HG03558 (cell line): Measurements from ENCODE around the gene SMC1B.
"Not testable (repeated sequence)": the region's sequence is repeated elsewhere in the genome, so short reads cannot be mapped to it uniquely, and the experiment has no call there.

Experiments
- ATAC-seq: cut with Tn5 transposase; IDR thresholded peaks from one replicate; pipeline ENCODE4 v1.9.1; 2021; ENCODE audit warnings: moderate number of reproducible peaks; ENCODE audit not compliant: unreplicated experiment; ENCODE audit errors: extremely low read depth

SMC1B gene

DNA sequence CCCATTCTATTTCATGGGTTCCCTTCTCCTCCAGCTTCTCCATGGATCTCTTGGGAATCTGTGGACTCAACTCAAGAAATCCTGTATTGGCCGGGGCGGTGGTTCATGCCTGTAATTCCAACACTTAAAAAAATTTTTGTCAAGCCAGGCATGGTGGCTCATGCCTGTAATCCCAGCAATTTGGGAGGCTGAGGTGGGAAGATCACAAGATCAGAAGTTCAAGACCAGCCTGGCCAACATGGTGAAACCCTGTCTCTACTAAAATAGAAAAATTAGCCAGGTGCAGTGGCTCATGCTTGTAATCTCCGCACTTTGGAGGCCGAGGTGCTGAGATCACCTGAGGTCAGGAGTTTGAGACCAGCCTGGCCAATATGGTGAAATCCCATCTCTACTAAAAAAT, 34.2 kb upstream of the SMC1B start:
- not testable (repeated sequence) for ATAC-seq

DNA sequence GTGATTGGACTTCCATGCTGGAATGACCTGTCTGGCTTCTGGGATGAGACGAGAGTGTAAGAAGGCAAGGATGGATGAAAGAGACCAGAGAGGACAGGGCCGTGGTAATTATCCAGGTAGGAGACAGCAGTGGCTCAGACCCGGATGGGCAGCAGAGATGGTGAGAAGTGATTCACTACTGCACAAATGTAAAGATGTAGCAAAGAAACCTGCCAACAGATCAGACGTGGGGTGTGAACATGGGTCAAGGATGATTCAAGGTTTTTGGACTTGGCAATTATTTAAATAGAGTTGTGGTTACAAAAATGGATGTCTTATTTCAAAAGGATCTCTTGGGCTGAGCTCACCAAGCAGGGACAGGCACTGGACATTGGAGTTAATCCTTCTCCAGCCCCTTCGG, 32.8 kb upstream of the SMC1B start:
- ATAC-seq: no peak

DNA sequence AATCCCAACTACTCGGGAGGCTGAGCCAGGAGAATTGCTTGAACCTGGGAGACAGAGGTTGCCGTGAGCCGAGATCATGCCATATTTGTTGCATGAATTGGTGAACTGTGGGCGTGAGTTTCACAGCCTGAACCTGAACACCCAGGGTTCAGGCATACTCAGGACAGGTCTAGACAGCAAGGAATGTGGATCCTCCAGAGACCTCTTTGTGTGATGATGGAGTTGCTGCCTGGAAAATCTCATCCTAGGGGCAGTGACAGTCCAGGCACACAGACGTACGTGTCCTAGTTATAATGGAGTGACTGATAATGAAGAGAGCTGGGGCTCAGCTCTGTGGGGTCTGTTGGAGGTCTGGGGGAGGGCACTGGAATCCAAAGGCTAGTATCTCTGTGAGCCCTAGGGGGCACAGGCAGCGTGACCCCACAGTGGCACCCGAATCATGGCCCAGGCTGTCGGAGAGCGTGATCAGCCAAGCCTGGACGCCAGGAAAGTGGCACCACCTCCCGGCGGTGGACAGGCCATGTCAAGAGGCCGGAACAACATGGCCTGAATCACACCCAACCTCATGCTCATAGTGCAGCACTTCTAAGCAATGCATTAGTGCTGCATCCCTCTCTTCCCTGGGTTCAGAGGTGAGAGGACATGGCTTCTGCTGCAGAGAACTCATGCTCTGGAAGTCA, 31.8 kb upstream of the SMC1B start:
- ATAC-seq: no peak

DNA sequence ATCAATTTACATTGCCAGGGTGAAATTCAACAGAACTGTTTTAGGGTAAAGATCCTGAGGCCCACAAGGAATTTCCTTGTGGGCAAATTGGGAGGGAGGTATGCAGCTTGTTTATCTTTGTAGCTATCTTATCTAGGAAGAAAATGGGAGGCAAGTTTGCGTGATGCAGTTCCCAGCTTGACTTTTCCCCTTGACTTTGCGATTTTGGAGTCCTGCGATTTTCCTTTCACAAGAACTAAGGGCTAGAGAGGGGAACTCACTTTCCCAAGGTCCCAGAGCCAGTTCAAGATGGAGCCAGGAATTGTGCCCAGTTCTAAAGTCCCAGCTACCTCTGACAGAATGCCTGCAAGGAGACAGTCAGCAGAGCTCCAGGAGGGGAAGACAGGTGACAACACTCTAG, 30.8 kb upstream of the SMC1B start:
- ATAC-seq: no peak

DNA sequence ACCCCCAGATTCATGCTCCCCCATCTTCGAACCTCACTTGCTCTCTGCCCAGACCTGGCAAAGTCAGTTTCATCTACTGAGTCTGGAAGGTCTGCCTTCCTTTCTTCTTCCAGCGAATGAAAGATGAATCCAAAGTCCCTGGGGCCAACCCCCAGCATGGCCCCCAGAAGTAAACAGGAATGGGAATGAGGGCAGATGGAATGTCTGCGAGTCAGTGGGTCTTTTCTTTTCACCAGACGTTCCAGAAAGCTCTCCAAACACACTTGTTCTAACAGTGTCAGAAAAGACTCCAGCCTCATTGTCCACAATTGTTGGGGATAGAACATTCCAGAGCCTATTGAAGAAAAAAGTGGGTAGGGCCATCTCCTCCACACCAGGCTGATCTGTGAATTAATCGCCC, 28.7 kb upstream of the SMC1B start:
- ATAC-seq: no peak

DNA sequence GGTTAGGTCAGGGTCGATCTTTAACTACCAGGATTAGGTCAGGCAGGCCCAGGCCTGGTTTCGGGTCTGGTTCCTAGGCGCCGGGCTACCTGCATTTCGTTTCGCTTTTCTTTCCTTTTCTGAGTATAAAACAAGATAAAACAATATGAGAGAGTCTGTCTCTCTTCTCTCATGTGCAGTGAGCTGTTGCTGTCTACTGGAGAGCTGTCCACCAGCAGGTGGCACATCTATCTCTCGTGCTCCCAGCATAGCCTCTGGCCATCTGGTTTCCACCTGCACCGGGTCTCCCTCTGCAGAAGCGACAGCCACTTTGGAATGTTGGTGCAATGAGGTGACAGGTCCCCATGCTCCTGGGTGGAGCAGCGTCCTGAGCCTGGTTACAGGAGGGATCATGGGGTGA, 27.7 kb upstream of the SMC1B start:
- ATAC-seq: no peak

DNA sequence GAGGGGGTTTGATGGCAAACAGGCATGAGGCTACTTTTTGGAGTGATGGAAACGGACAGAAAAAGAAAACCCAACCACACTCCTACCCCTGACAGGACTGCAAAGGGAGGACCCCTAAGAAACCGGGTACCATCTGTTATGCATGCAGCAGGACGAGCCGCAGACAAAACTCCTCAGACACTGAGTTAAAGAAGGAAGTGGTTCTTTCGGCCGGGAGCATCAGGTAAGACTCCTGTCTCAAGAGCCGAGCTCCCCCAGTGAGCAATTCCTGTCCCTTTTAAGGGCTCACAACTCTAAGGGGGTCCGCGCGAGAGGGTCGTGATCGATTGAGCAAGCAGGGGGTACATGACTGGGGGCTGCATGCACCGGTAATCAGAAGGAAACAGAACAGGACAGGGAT, 27.3 kb upstream of the SMC1B start:
- ATAC-seq: not testable (repeated sequence)

DNA sequence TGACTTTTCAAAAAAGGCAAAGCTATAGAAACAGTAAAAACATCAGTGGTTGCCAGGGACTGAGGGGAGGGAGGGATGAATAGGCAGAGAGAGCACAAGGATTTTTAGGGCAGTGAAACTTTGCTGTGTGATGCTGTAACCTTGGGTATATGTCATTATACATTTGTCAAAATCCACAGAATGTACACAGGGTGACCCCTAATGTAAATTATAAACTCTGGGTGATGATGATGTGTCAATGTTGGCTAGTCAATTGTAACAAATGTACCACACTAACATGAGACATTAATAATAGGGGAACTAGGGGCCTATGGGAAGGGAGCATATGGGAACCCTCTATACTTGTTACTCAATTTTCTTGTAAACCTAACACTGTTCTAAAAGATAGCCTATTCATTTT, 24.9 kb upstream of the SMC1B start:
- ATAC-seq: no peak

DNA sequence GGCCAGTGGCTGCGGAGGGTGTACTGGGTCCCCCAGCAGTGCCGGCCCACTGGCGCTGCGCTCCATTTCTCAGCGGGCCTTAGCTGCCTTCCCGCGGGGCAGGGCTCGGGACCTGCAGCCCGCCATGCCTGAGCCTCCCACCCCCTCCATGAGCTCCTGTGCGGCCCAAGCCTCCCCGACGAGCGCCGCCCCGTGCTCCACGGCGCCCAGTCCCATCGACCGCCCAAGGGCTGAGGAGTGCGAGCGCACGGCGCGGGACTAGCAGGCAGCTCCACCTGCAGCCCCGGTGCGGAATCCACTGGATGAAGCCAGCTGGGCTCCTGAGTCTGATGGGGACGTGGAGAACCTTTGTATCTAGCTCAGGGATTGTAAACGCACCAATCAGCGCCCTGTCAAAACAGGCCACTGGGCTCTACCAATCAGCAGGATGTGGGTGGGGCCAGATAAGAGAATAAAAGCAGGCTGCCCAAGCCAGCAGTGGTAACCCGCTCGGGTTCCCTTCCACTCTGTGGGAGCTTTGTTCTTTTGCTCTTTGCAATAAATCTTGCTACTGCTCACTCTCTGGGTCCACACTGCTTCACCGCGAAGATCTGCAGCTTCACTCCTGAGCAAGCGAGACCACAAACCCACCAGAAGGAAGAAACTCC, 23.6 kb upstream of the SMC1B start:
- ATAC-seq: not testable (repeated sequence)

DNA sequence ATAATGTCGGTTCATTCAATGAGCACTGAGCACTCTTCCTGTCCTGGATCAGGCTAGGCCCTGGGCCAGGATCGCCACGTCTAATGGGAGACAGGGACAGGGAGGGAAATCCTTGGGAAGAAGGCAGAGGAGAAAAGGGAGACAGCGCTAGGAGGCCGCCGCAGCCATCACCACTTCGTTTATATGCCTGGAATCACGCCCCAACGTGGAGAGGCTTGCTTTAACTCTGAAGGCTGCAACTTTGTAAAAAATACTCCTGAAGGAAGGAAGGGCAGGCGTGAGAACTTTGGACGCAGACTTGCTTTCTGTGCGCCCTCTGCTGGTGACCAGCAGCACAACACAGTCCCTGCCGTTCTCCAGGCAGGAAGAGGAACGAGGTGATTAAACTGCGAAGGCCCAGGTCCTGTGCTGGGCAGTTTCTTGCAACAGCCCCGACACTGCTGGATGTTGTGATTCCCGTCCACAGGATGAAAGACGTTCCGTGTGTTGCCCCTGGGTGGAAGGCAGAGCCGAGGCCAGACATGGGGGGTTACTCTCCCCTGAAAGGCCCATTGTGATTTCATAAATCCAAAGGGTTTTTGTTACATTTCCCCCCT, 22.2 kb upstream of the SMC1B start:
- no peak for ATAC-seq

DNA sequence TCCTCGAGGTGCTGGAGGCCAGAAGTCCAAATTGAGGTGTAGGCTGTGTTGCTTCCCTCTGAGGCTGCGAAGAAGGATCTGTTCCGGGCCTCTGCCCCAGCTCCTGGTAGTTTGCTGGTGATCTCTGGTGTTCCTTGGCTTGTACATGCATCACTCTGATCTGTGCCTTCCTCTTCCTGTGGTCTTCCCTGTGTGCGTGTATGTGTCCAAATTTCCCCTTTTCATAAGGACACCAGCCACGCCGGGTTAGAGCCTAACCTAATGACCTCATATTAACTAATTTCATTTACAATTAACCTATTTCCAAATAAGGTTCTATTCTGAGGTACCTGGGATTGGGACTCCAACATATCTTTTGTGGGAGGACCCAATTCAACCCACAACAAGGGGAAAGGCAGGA, 21.6 kb upstream of the SMC1B start:
- no peak for ATAC-seq

DNA sequence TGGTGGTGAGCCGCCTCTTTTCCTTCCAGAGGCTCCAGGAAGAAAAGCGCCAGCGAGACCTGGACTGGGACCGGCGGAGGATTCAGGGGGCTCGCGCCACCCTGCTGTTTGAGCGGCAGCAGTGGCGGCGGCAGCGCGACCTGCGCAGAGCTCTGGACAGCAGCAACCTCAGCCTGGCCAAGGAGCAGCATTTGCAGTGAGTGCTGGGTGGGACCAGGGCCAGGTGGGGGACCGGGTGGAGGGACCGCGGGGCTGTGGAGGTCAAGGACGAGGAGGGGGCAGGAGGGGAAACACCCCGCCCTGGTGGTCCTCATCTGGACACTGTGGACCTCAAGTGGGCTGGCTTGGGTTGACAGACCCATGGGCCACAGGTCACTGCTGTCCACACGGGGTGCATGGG, 17.5 kb upstream of the SMC1B start:
- no peak for ATAC-seq

DNA sequence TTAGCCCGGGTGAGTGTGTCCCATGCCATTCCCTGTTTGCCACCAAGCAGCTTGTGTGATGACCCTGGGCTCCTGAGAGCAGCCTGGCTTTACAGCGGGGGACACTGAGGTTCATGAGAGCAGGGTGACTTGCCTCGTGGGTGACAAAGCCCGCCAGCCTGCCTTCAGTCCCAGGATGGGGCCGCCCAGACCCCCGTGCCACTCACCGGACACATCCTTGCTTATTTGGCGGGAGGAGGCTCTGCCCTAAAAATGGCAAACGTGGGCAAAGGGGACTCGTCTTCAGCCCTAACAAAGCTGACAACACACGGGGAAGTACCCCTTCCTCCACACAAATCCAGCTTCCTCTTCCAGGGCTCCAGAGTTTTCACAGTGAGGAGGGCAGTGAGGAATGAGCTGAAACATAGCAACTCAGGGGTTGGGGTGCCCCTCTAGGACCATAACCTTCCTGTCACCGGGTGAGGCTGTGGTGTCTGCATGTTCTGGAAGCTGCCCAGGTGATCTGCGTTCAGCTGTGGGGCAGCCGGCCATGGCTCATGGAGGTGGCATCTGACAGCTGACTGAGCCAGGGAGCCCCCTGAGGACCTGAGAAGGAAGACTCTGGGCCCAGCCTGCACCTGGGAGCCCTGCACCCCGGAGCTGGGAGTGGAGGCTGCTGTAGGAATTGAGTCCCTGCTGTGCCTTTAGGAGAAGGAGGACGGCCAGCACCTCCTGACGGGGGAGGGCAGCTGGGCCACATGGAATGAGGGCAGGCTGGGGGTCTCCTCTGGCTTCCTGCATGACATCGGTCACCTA, 16.8 kb upstream of the SMC1B start:
- no peak for ATAC-seq

DNA sequence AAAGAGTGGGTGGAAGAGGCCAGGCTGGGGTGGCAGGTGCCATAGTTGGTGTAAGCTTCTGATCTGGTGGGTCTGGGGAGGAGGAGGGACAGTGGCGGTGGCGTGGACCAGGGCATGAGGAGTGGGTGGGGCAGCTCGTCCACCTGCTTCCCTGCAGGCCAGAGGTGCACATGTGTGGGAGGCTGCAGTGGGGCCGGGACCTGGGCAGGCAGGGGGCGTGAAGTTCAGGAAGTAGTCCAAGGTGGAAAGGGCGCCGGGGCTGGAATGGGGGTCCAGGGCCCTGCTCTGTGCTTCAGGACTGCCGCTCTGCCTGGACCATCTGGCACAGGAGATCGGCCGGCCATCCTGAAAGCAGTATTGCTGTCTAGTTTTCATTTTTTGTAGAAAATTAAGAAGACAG, 16.0 kb upstream of the SMC1B start:
- no peak for ATAC-seq

DNA sequence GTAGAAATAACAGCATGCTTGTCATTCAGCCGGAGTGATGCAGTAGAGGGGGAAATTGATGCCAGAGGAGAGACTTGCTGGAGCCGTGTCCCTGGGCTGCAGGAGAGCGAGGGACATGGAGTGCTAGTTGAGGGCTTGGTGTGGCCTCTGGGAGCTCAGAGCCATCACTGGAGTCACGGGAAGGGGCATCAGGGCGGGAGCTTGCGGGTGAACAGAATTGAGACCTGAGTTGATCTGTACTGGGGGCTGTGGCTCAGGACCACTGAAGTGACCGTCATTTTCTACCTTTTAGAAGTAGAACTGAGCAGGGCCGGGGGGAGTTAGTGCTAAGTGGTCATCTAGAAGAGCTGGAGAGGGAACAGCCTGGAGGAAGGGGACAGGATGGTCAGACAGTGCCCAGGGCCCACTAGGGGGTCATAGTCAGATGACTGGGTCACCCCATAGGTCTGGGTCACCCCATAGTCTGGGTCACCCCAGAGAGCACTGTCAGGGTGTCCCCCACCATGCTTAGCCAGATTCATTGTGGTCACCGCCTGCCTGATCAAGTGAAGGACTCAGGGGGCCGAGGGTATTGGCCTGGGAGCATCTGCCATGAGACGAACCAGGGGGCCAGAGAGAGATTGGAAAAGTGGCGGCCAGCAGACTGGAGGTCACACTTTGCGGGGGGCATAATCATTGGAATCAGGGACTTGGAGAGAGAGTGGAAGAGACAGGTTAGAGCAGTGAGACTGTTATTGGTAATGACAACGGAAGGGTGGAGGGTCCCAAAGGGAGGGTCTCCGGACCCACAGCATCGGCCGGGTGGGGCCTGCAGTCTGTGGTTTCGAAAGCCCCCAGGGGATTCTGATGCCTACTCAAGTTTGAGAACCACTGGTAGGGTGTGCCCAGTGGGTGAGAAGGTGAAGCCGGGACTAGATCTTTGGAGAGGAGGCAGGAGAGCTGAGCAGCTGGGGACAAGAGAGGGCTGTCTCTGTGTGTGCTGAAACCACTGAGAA, 15.3 kb upstream of the SMC1B start:
- no peak for ATAC-seq

DNA sequence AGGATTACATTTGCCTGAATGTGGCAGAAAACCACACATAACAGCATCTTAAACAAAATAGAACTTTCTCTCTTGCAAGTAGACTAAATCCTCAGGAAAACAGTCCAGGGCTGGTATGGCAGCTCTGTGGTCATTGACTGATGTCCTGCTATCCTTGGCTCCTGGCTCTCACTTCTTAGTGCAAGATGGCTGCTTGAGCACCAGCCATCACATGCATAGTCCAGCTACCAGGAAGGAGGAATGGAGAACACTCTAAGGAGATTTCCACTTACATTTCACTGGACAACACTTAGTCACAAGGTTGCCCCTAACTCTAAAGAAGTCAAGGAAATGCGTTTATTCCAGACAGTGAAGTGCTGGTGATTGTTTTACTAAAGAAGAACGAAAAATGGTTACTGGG, 13.7 kb upstream of the SMC1B start:
- ATAC-seq: no peak

DNA sequence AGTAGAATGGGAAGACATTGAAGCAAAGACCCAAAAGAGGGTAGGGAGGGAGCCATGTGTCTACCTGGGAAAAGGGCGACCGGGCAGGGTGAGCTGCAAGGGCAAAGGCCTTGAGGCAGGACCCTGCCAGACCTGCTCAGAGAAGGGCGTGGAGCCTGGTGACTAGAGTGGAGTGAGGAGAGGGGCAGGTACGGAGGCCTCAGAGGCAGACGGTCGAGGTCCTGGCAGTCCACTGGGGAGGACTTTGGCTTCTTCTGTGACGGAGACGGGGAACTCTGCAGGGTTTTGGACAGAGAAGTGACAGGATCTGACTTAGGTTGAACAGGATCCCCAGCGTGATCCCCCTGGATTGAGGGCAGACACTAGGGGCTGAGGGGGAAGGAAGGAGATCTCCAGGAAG, 13.0 kb upstream of the SMC1B start:
- ATAC-seq: no peak

DNA sequence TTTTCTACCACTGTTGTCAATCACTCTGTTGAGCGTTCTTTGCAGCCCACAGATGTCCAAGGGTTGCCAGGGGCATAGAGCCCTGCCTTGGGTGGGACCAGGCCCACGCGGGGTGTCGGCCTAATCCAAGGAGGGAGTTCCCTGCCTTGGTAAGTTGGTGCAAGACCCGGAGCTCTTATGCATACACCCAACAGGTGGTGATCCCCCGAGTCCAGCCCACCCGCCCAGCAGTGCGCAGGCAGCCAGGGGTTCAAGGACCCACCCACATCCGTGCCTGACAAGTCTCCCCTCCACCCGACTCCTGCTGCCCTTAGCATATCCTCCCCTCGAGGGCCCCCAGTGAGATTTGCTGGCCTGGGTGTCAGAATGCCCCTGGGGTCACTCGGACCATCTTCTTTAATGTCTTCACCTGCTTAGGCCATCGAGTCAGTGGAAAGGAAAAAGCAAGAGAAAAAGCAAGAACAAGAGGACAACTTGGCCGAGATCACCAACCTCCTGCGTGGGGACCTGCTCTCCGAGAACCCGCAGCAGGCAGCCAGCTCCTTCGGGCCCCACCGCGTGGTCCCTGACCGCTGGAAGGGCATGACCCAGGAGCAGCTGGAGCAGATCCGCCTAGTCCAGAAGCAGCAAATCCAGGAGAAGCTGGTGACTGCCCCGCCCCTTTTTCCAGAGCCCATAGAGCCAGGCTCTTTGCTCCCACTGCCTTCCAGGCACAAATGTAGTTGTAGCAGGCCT, 12.3 kb upstream of the SMC1B start:
- ATAC-seq: no peak

DNA sequence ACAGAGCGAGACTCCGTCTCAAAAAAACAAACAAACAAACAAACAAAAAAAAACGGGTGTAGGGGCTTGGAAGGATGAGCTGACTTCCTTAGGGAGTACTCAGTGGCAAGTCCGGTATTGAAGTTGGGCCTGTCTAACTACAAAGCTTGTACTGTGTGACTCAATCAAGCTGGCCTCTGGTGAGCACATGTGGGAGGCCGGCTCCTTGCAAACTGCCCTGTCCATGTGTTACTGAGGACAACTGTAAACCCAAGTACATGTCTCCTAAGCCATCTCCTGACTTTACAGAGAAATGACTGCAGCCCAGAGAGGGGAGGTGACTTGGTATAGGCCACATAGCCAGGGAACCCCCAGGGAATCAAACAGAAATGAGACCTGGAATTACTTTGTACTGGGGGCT, 11.7 kb upstream of the SMC1B start:
- no peak for ATAC-seq
